GM20000 (cell line): Measurements from ENCODE around the gene CACNG5.

Source experiments
- DNase-seq: peaks from one replicate; pipeline ENCODE4 v3.0.0; 2012; ENCODE audit warnings: low spot score
- CTCF ChIP-seq: IDR thresholded peaks from 2 replicates; pipeline ENCODE4 v1.5.1; 2012; ENCODE audit warnings: mild to moderate bottlenecking, control low read depth; ENCODE audit errors: extremely low read depth, missing control alignments

The CACNG5 gene

GRCh38 chr17:66834919-66835454 lies at the start of gene CACNG5:
Gene CACNG5, plus strand, starts transcription at chr17:66835117. Its CDS starts 42,216 bp downstream, at chr17:66877333.
- TF ChIP-seq CTCF = no peak
- DNase-seq = no peak

- no peak for TF ChIP-seq CTCF
- DNase-seq = no peak
Observed at GRCh38 chr17:66786107-66786506, 48.8 kb upstream of the CACNG5 start.

- no peak for TF ChIP-seq CTCF
Observed at GRCh38 chr17:66787914-66788313, 47.0 kb upstream of the CACNG5 start.

GRCh38 chr17:66789093-66789492 lies 45.8 kb upstream of the CACNG5 start:
- DNase-seq = no peak
- no peak for TF ChIP-seq CTCF

More at GRCh38 chr17:66787914-66788313, 47.0 kb upstream of the CACNG5 start:
- DNase-seq = no peak

- no peak for TF ChIP-seq CTCF
- DNase-seq = no peak
Observed at GRCh38 chr17:66789961-66790437, 44.9 kb upstream of the CACNG5 start.

- TF ChIP-seq CTCF = no peak
- no peak for DNase-seq
Observed at GRCh38 chr17:66790501-66791061, 44.3 kb upstream of the CACNG5 start.

- no peak for DNase-seq
- no peak for TF ChIP-seq CTCF
Observed at GRCh38 chr17:66791347-66791746, 43.6 kb upstream of the CACNG5 start.
